IMR-90 (cell line): Measurements from ENCODE around the gene UTP14A. TPM values are rescaled to one million over a fixed set of nuclear protein-coding genes. Genes with fewer than 3 reads are reported as not detected.

Experiments used
- ATAC-seq: fragments of 200-7000 bp; cut with Tn5 transposase; 2 replicates; pipeline ENCODE4 v1.9.1; 2020; ENCODE audit warnings: low read depth, mild to moderate bottlenecking, moderate library complexity
- BruUV-seq: library from RNA; stranded (reverse); fragments of 400-500 nt; replicated peaks from 2 replicates; lab custom pipeline; 2021; lab: Mats Ljungman, UMichigan
- CTCF ChIA-PET: fragments of 300-600 bp; formaldehyde crosslinking; extraction: SDS; loops from one replicate; lab custom pipeline; 2021; ENCODE audit warnings: antibody characterized with exemption; lab: Yijun Ruan, JAX
- POLR2A ChIA-PET: fragments of 300-600 bp; sonication (Branson Sonifier 250); formaldehyde crosslinking; loops from one replicate; lab custom pipeline; 2022; ENCODE audit warnings: antibody characterized with exemption; ENCODE audit not compliant: unreplicated experiment; lab: Charles Lee
- DNase-seq: peaks from one replicate; pipeline ENCODE4 v3.0.0; 2013
- H2AFZ ChIP-seq: replicated peaks from 2 replicates; pipeline ENCODE3; 2013; ENCODE audit warnings: low read length, mild to moderate bottlenecking; ENCODE audit not compliant: poor library complexity
- H2AK5ac ChIP-seq: 2 replicates; pipeline ENCODE4 v1.6.1; 2013; ENCODE audit warnings: low read depth, low read length, inconsistent platforms
- H2AK9ac ChIP-seq: replicated peaks from 2 replicates; pipeline ENCODE3; 2013; ENCODE audit warnings: mild to moderate bottlenecking, low read depth, low read length, moderate library complexity; ENCODE audit not compliant: poor library complexity
- H2BK120ac ChIP-seq: 2 replicates; pipeline ENCODE4 v1.6.1; 2013; ENCODE audit warnings: low read depth, low read length, inconsistent platforms
- H2BK15ac ChIP-seq: 3 replicates; pipeline ENCODE4 v1.6.1; 2013; ENCODE audit warnings: low read depth, low read length, inconsistent platforms
- H2BK20ac ChIP-seq: 2 replicates; pipeline ENCODE4 v1.6.1; 2013; ENCODE audit warnings: low read depth, mild to moderate bottlenecking, inconsistent platforms, low read length, moderate library complexity
- H2BK5ac ChIP-seq: 2 replicates; pipeline ENCODE4 v1.6.1; 2013; ENCODE audit warnings: mild to moderate bottlenecking, low read depth, low read length, inconsistent platforms; ENCODE audit not compliant: poor library complexity, severe bottlenecking
- H3K14ac ChIP-seq: replicated peaks from 2 replicates; pipeline ENCODE4 v1.6.1; 2013; ENCODE audit warnings: low read depth, low read length, inconsistent platforms
- H3K18ac ChIP-seq: 2 replicates; pipeline ENCODE4 v1.6.1; 2013; ENCODE audit warnings: low read depth, low read length, control low read depth
- H3K23ac ChIP-seq: 2 replicates; pipeline ENCODE4 v1.6.1; 2013; ENCODE audit warnings: low read depth, low read length, inconsistent platforms
- H3K27ac ChIP-seq: 2 replicates; pipeline ENCODE4 v1.5.1; 2013; ENCODE audit warnings: mild to moderate bottlenecking, control low read depth, low read length; ENCODE audit not compliant: insufficient read depth
- H3K27me3 ChIP-seq: 2 replicates; pipeline ENCODE4 v1.6.1; 2013; ENCODE audit warnings: low read length; ENCODE audit not compliant: control insufficient read depth, insufficient read depth
- H3K36me3 ChIP-seq: 2 replicates; pipeline ENCODE4 v1.6.1; 2013; ENCODE audit warnings: low read length, mixed read lengths; ENCODE audit not compliant: control insufficient read depth, insufficient read depth
- H3K4ac ChIP-seq: 2 replicates; pipeline ENCODE4 v1.6.1; 2013; ENCODE audit warnings: low read depth, low read length, inconsistent platforms
- H3K4me1 ChIP-seq: 2 replicates; pipeline ENCODE4 v1.6.1; 2013; ENCODE audit warnings: low read length, mixed read lengths; ENCODE audit not compliant: control insufficient read depth, insufficient read depth
- H3K4me2 ChIP-seq: 2 replicates; pipeline ENCODE4 v1.6.1; 2013; ENCODE audit warnings: low read depth, mild to moderate bottlenecking, control low read depth, low read length, moderate library complexity
- H3K4me3 ChIP-seq: 2 replicates; pipeline ENCODE4 v1.5.1; 2013; ENCODE audit warnings: low read depth, mild to moderate bottlenecking, control low read depth, low read length, moderate library complexity; ENCODE audit not compliant: insufficient read depth
- H3K56ac ChIP-seq: 2 replicates; pipeline ENCODE4 v1.6.1; 2013; ENCODE audit warnings: low read length, inconsistent platforms; ENCODE audit not compliant: insufficient read depth; ENCODE audit errors: extremely low read depth
- H3K79me1 ChIP-seq, 2 experiments: 2 replicates each; pipeline ENCODE4 v1.6.1; 2013; ENCODE audit warnings: low read length in 2 of 2, inconsistent platforms in 1 of 2, low read depth in 1 of 2
- H3K9ac ChIP-seq: 2 replicates; pipeline ENCODE4 v1.6.1; 2013; ENCODE audit warnings: low read depth, low read length, control low read depth
- H3K9me1 ChIP-seq: 2 replicates; pipeline ENCODE4 v1.6.1; 2013; ENCODE audit warnings: low read length, inconsistent platforms; ENCODE audit not compliant: insufficient read depth
- H3K9me3 ChIP-seq: 2 replicates; pipeline ENCODE4 v1.6.1; 2013; ENCODE audit warnings: low read length; ENCODE audit not compliant: control insufficient read depth, insufficient read depth
- H4K20me1 ChIP-seq: 2 replicates; pipeline ENCODE4 v1.6.1; 2013; ENCODE audit warnings: low read length, inconsistent platforms; ENCODE audit not compliant: insufficient read depth
- H4K5ac ChIP-seq: 2 replicates; pipeline ENCODE4 v1.6.1; 2013; ENCODE audit warnings: mild to moderate bottlenecking, low read depth, low read length, control low read depth
- H4K8ac ChIP-seq, 2 experiments: 2 replicates each; pipeline ENCODE4 v1.6.1; 2013; ENCODE audit warnings: low read depth in 2 of 2, low read length in 2 of 2, control low read depth in 1 of 2, inconsistent platforms in 1 of 2
- H4K91ac ChIP-seq: 2 replicates; pipeline ENCODE4 v1.6.1; 2013; ENCODE audit warnings: low read depth, low read length, inconsistent platforms; ENCODE audit not compliant: insufficient read depth
- CTCF ChIP-seq: conservative IDR thresholded peaks from 2 replicates; pipeline ENCODE4 v1.5.1; 2012; ENCODE audit warnings: mild to moderate bottlenecking, low read depth, low read length, improper control_type of control experiment
- MAFK ChIP-seq: IDR thresholded peaks from 2 replicates; pipeline ENCODE4 v1.6.1; 2012; ENCODE audit warnings: low read depth, low read length, improper control_type of control experiment
- NFE2L2 ChIP-seq: fragments of 150-350 bp; IDR thresholded peaks from 2 replicates; pipeline ENCODE4 v1.6.1; 2016; ENCODE audit warnings: low read depth, mild to moderate bottlenecking, low read length
- POLR2A ChIP-seq: IDR thresholded peaks from 2 replicates; pipeline ENCODE4 v1.6.1; 2012; ENCODE audit warnings: mild to moderate bottlenecking, low read depth, low read length
- RAD21 ChIP-seq: IDR thresholded peaks from 2 replicates; pipeline ENCODE4 v1.6.1; 2012; ENCODE audit warnings: low read length, improper control_type of control experiment
- WGBS, 2 experiments: methylation state at CpG; one replicate each; pipeline versions ENCODE4 v1.1.5 to v1.1.7; 2013; ENCODE audit warnings: missing lambda C conversion rate in 2 of 2; ENCODE audit not compliant: insufficient read length in 1 of 2; ENCODE audit errors: extremely low coverage in 2 of 2; 5-methylcytosine and 5-hydroxymethylcytosine counted together
- dilution Hi-C: fragments of 300-500 bp; cut with HindIII; formaldehyde crosslinking; loops from one replicate; pipeline ENCODE4 v1.14.3; 2018; ENCODE audit warnings: low sequenced_read_pairs; ENCODE audit not compliant: unreplicated experiment
- in situ Hi-C: fragments of 300-500 bp; cut with MboI; formaldehyde crosslinking; loops from 3 replicates; pipeline ENCODE4 v1.14.3; 2019; ENCODE audit warnings: low sequenced_read_pairs, inconsistent platforms, mixed read lengths
- intact Hi-C: fragments of 100-400 bp; cut with micrococcal nuclease; formaldehyde crosslinking; loops from 2 replicates; pipeline ENCODE4 v1.10.0; 2022
- polyA plus RNA-seq, 3 experiments: library from polyadenylated mRNA; depleted of rRNA; stranded (reverse); fragments of >200 nt; gene quantifications; 2 replicates each; pipeline ENCODE4 v1.2.3, GENCODE V29; 2012; ENCODE audit warnings: low replicate concordance in 1 of 3
- total RNA-seq: library from RNA; depleted of rRNA; stranded (reverse); fragments of >200 nt; gene quantifications from 2 replicates; pipeline ENCODE4 v1.2.3, GENCODE V29; 2012

The UTP14A gene
- total and polyA plus RNA-seq, 2 of the 4 experiments (the other 2 are of a cell fraction), result 13.8 to 15.2 TPM

GRCh38 chrX:129963729-129964128, 57.8 kb downstream of the UTP14A start:
- Histone ChIP-seq H3K36me3 (no peaks in the 10 kb centered on the region), H3K4me1 (peaks cover 6% of the 10 kb centered on the region; the same call in 1 of the 2 replicates), H3K9me3 (no peaks in the 10 kb centered on the region), H2BK20ac (no peak overlapping the region), H2BK120ac (no peak overlapping the region), H4K8ac (no peak overlapping the region), H4K91ac (no peak overlapping the region), H2BK15ac (no peak overlapping the region), H3K27ac (no peak overlapping the region), H3K18ac (no peak overlapping the region), H3K79me1 (no peaks in the 10 kb centered on the region), H2AK9ac (no peak overlapping the region), H4K20me1 (no peaks in the 10 kb centered on the region), H3K4me3 (no peak overlapping the region), H2BK5ac (no peak overlapping the region), H3K23ac (no peak overlapping the region), H3K27me3 (peaks cover 5% of the 10 kb centered on the region), H3K4ac (no peak overlapping the region), H3K9me1 (no peaks in the 10 kb centered on the region), H4K5ac (no peak overlapping the region), H2AK5ac (no peak overlapping the region), H3K56ac (no peak overlapping the region), H3K14ac (no peak overlapping the region), H2AFZ (no peak overlapping the region), H3K4me2 (no peak overlapping the region), H3K9ac (no peak overlapping the region)
- dilution Hi-C loops, result no loop called here
- in situ Hi-C loops, result no loop called here
- no peak for DNase-seq
- intact Hi-C loops, result no loop called here
- POLR2A ChIA-PET, result interaction anchor here (0.7 kb wide), 1 partner anchor 362 kb away, joined by 7 read pairs; no protein-coding TSS in a partner anchor
- CTCF ChIA-PET, result no interaction called here
- BruUV-seq, result no TSS peak
- ATAC-seq, result no peak
- TF ChIP-seq RAD21 (no peak), CTCF (no peak), MAFK (no peak), NFE2L2 (no peak), POLR2A (no peak)
- WGBS, 2 experiments, result 90% methylated on average over 2 of the region's 8 CpGs; no CpG with 5 or more reads in 1 of the 2 experiments
